GM12873 (cell line): ENCODE results near the gene DEPDC1.

Experiments used
- TF ChIP-seq, protein P1 (sequence below): IDR thresholded peaks from 2 replicates; pipeline ENCODE4 v1.5.1; 2012; ENCODE audit warnings: low read depth, mild to moderate bottlenecking, moderate library complexity, low read length, control low read depth; ENCODE audit not compliant: insufficient read depth; ENCODE audit errors: missing control alignments

DEPDC1 gene

DNA sequence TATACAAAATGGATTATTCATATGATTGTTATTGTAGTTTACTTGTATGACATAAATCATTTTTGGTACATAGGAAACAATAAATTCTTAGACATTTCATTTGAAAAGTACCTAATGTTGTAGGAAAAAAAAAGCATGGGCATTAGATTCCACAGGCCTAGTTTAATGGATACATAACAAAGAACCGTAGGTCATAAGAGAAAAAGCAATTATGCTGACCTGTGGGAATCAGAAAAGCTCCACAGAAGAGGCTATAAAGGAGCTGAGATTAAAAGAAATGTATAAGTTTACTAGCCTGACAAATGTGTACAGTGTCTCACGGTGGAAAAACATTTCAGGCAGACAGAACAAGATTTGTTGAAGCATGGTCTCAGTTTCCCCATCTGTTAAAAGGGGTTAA, 3.7 kb downstream of the DEPDC1 start:
- TF ChIP-seq, protein P1, sequence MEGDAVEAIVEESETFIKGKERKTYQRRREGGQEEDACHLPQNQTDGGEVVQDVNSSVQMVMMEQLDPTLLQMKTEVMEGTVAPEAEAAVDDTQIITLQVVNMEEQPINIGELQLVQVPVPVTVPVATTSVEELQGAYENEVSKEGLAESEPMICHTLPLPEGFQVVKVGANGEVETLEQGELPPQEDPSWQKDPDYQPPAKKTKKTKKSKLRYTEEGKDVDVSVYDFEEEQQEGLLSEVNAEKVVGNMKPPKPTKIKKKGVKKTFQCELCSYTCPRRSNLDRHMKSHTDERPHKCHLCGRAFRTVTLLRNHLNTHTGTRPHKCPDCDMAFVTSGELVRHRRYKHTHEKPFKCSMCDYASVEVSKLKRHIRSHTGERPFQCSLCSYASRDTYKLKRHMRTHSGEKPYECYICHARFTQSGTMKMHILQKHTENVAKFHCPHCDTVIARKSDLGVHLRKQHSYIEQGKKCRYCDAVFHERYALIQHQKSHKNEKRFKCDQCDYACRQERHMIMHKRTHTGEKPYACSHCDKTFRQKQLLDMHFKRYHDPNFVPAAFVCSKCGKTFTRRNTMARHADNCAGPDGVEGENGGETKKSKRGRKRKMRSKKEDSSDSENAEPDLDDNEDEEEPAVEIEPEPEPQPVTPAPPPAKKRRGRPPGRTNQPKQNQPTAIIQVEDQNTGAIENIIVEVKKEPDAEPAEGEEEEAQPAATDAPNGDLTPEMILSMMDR = no peak

GRCh38 chr1:68490046-68490651, 6.7 kb downstream of the DEPDC1 start:
- TF ChIP-seq, protein P1 = no peak

DNA sequence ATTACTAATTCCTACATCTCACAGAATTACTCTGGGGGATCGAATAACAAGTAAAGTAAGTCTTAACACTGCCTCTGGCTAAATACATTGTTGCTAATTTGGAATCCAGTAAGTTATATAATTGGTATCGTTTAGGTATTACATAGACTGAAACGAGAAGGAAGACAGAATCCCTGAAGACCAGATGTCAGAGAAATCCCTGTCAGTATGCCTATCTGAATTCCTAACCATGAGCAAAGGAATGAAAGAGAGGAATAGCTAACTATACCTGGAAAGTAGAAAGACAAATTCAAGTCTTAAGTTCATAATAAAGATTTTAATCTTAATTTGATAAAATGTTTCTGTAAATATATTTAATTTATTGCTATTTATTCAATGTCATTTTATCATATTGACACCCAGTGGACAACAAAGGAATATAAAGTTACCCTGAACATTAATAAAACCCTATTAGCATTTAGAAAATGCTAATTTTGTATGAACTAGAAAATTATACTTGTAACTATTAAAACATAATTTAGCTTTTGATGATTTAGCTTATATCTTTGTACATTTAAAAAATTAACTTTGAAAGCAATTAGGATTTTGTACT, 11.4 kb downstream of the DEPDC1 start:
- TF ChIP-seq, protein P1 = no peak

GRCh38 chr1:68484618-68485017, 12.3 kb downstream of the DEPDC1 start:
- TF ChIP-seq, protein P1 = no peak

DNA sequence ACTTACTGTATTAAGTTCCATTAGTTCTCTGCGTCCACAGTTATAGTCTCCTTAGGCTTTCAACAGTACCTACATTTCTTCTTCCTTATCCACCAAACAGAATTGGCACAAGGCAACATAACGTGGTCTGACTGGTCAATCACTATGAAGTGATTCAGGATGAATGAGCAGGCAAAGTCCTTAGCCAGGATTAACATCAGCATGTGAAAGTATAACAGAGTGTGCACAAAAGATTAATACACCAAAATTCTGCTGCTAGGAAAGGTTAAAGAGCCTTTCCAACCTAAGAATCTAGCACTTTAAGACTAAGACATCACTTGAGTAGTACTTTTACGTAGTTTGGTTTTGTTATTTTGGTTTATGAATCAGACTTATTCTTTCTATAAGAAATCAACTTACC, 15.8 kb downstream of the DEPDC1 start:
- TF ChIP-seq, protein P1 = no peak

GRCh38 chr1:68479501-68479900, 17.4 kb downstream of the DEPDC1 start:
- TF ChIP-seq, protein P1 = no peak

DNA sequence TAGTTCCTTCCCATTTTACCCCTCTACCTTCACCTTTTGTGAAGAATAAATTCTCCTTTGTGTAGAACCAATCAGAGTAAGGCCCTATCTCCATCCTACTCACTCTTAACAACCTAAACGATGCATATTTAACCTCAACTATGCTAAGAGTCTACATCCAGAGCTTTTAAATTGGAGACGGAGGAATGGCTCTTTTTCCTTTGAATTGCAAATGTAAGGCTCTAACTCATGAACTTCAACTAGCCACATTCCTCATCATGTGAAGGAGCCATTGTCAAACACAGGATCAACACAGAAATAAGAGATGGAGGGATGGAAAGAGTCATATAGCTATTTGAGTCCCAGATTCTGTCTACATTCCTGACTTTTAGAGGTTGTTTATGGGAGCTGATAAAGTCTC, 18.2 kb downstream of the DEPDC1 start:
- TF ChIP-seq, protein P1 = no peak
